Sigmoid colon (tissue), 4 donors: ENCODE results near the gene ITM2C.

Experiments
- CTCF ChIP-seq, 4 experiments: fragments of 450-650 bp in 3 of 4; fragments of 200-600 bp in 1 of 4; IDR thresholded peaks; one replicate each; pipeline ENCODE4 v1.5.1; 2016 to 2019; ENCODE audit warnings: antibody characterized with exemption in 4 of 4, mild to moderate bottlenecking in 3 of 4, moderate library complexity in 2 of 4
- POLR2A ChIP-seq, 2 donors: fragments of 450-650 bp; IDR thresholded peaks; one replicate each; pipeline ENCODE4 v1.6.1; 2016; ENCODE audit warnings: antibody characterized with exemption in 2 of 2, mild to moderate bottlenecking in 2 of 2, moderate library complexity in 2 of 2
- POLR2AphosphoS5 ChIP-seq, 4 donors: sonication (generic); formaldehyde crosslinking; IDR thresholded peaks; one replicate each; pipeline ENCODE4 v1.6.1; 2017; ENCODE audit warnings: antibody characterized with exemption in 4 of 4

- TF ChIP-seq CTCF (IDR thresholded peaks at IDR 0.05) (no peak), POLR2AphosphoS5 (IDR thresholded peaks at IDR 0.05) (no peak), POLR2A (IDR thresholded peaks at IDR 0.05) (no peak)
Observed at GRCh38 chr2:230840301-230840700, 24.4 kb upstream of the ITM2C start.
